ENCODE results near the gene AHNAK. TPM values are rescaled to one million over a fixed set of nuclear protein-coding genes. Genes with fewer than 3 reads are reported as not detected.
"Not testable (repeated sequence)": the region's sequence is repeated elsewhere in the genome, so short reads cannot be mapped to it uniquely, and the experiment has no call there.

AHNAK gene
- total RNA-seq, 3 donors from 2014 or later: 473 to 1,283 (median 535) TPM

DNA sequence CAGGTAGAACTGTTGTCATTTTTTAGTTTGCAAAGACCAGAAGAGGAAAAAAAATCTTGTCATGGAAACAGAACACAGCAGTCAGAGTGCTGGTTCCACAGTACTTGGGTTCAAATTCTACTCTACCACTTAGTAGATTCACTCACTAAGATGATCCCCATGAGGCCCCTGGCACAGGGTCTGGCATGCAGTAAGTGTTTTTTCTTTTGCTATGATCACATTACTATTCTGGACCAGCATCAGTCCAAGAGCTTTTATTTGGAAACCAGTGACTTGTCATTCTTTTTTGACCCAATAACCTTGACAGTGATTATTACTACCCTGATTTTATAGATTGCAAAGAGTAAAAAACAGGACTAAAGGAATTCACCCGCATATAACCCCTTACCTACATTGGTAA is 23.0 kb upstream of the AHNAK start:
- intact Hi-C loops (cut with DNase I, micrococcal nuclease): no loop called here
- ATAC-seq (no peak), DNase-seq (no peak)
- no peaks in the 10 kb centered on the region for H3K9me3 ChIP-seq
- TF ChIP-seq, protein P1, sequence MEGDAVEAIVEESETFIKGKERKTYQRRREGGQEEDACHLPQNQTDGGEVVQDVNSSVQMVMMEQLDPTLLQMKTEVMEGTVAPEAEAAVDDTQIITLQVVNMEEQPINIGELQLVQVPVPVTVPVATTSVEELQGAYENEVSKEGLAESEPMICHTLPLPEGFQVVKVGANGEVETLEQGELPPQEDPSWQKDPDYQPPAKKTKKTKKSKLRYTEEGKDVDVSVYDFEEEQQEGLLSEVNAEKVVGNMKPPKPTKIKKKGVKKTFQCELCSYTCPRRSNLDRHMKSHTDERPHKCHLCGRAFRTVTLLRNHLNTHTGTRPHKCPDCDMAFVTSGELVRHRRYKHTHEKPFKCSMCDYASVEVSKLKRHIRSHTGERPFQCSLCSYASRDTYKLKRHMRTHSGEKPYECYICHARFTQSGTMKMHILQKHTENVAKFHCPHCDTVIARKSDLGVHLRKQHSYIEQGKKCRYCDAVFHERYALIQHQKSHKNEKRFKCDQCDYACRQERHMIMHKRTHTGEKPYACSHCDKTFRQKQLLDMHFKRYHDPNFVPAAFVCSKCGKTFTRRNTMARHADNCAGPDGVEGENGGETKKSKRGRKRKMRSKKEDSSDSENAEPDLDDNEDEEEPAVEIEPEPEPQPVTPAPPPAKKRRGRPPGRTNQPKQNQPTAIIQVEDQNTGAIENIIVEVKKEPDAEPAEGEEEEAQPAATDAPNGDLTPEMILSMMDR (IDR thresholded peaks at IDR 0.05): no peak
- H3K36me3 ChIP-seq (ENCODE audit: low read depth): peaks cover 11% of the 10 kb centered on the region
- H3K4me1 ChIP-seq (ENCODE audit: low read depth): peaks cover 9% of the 10 kb centered on the region
- H3K4me3 ChIP-seq: no peak overlapping the region

DNA sequence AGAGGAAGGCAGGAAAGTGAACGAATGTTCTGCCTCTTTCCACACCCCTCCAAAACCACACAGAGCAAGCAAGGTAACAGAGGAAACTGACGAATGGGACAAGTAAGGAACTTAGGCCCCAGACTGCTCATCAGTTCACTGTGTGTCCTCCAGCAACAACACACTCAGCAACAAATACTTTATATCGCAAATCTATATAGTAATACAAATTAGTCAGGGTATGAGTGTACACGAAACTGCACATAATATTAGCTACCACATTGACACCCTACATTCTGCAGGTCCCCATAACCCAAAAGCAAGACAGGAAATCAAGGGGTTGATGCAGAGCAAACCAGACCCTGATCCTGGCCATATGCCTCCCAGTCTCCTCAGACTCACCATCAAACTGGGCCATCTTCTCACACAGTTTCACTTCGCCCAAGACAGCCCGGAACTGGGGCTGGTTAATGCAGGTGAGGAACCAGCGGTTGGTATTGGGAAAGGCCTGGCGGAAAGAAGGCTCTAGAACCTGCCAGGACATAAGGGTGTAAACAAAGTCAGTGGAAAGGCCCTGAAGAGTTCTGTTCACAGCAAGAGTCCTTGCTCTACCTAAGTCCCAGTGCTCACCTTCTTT is 20.5 kb upstream of the AHNAK start:
- H3K9me3 ChIP-seq: no peaks in the 10 kb centered on the region
- H3K4me3 ChIP-seq: no peak overlapping the region
- DNase-seq (peak in 1 of 3 donors; percentile 10), ATAC-seq (no peak)
- peaks cover 11% of the 10 kb centered on the region for H3K36me3 ChIP-seq (ENCODE audit: low read depth)
- peaks cover 2% of the 10 kb centered on the region for H3K4me1 ChIP-seq (ENCODE audit: low read depth)
- TF ChIP-seq, protein P1 (IDR thresholded peaks at IDR 0.05): no peak
- intact Hi-C loops (cut with DNase I, micrococcal nuclease): no loop called here

DNA sequence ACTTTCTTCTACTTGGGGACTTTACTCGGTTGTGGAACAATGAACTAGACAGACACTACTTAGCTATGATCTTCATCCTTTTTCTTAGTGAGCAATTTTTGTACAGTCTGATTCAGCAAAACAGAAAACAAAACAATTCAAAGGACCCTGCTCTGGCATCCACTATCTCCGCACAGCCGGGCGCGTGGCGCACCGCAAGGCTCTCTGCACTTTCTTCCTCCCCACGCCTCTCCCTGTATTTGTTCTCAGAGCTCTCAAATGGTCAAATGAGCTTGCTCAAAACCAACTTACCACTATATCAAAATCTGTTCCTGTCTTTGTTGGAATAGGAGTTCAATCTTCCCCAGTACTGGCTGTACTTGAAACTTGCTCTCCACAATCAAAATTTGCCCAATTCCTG is 19.6 kb upstream of the AHNAK start:
- no peak overlapping the region for H3K4me3 ChIP-seq
- peaks cover under 1% of the 10 kb centered on the region for H3K4me1 ChIP-seq (ENCODE audit: low read depth)
- no peak for ATAC-seq
- DNase-seq: peak in 1 of 3 donors; percentile 35
- TF ChIP-seq, protein P1 (IDR thresholded peaks at IDR 0.05): no peak
- intact Hi-C loops (cut with DNase I, micrococcal nuclease): no loop called here
- H3K36me3 ChIP-seq (ENCODE audit: low read depth): peaks cover 11% of the 10 kb centered on the region
- H3K9me3 ChIP-seq: no peaks in the 10 kb centered on the region

DNA sequence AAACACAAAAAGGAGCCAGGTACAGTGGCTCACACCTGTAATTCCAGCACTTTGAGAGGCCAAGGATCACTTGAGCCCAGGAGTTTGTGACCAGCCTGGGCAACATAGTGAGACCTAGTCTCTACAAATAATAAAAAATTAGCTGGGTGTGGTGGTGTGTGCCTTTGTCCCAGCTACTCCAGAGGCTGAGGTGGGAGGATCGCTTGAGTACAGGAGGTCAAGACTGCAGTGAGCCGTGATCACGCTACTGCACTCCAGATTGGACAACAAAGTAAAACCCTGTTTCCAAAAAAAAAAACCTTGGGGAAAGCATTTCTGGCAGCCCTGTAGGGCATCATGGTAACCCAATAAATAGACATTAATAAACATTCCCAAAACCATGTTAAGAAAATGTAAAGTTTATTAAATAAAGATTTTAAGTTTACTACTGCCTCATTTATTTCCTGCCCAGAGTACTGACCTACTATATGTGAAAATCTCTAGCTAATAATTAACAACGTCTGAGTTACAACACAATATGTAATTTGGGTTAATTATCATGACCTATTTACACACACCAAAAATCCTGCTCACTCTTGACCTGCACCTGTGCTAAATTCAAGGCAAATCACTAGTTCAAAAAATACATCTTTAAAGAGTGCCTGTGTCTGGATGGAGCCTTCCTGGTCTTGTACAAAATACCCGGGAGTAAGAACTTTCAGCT is 18.6 kb upstream of the AHNAK start:
- peaks cover 10% of the 10 kb centered on the region for H3K4me1 ChIP-seq (ENCODE audit: low read depth)
- TF ChIP-seq, protein P1 (IDR thresholded peaks at IDR 0.05): no peak
- ATAC-seq (no peak), DNase-seq (peak in 1 of 3 donors; percentile 12)
- intact Hi-C loops (cut with DNase I, micrococcal nuclease): no loop called here
- H3K4me3 ChIP-seq: no peak overlapping the region
- no peaks in the 10 kb centered on the region for H3K9me3 ChIP-seq
- peaks cover 6% of the 10 kb centered on the region for H3K36me3 ChIP-seq (ENCODE audit: low read depth)

DNA sequence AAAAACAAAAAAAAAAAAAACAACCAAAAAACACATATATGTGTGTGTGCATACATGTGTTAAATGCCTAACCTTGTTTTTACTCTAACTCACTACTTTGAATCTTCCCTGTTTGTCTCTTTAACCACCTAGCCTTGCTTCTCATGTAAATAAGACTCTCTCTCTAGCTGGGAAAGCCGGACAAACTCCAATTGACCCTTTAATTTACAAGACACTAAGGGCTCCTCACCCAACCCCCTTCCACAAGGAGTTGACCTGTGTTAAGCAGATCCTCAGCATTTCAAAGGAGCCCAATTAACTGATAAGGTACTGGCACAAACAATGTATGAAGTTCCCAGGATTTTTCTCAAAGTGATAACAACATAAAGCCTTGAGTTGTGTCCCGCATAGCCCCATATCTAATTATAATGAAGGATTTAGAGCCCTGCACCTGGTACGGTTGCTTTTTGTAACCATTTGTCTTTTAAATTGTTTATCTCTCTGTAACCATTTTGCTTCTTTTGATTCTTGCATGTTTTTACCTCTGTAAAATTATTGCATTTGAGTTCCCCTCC is 15.1 kb upstream of the AHNAK start:
- intact Hi-C loops (cut with DNase I, micrococcal nuclease); ATAC-seq; H3K4me3 ChIP-seq; H3K9me3 ChIP-seq; DNase-seq; H3K36me3 ChIP-seq (ENCODE audit: low read depth): not testable (repeated sequence)
- peaks cover 26% of the 10 kb centered on the region for H3K4me1 ChIP-seq (ENCODE audit: low read depth)

DNA sequence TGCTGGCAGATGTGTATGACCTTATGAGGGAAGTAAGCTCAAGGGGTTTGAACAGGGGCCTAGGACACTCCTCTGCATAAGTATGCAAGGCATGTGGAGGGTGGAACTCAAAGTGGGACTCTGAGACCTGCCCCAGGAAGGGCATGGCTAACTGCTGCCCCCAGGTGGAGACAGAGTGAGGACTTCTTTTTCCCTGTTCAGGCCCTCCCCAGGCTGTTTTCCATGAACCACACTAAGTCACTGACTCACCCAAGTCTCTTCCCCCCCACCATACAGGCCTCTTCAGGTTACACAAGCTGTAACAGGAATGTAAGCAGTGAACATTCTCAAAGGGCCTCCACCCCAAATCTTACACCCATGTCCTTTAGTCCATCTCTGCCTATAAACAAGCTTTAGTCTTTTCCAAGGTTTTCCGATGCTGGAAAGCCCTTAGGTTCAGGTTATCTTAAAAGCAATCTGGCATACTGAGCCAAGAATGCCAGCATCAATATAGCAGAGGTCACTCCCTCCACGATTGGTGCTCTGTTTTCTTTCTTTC is 14.0 kb upstream of the AHNAK start:
- Histone ChIP-seq H3K36me3 (ENCODE audit: low read depth) (peaks cover 4% of the 10 kb centered on the region), H3K4me1 (ENCODE audit: low read depth) (peaks cover 37% of the 10 kb centered on the region), H3K4me3 (no peak overlapping the region), H3K9me3 (no peaks in the 10 kb centered on the region)
- TF ChIP-seq, protein P1 (IDR thresholded peaks at IDR 0.05): peak; percentile 47
- peak; percentile 63 for ATAC-seq
- intact Hi-C loops (cut with DNase I, micrococcal nuclease): no loop called here
- DNase-seq: peak; percentile 75 to 93 (median 86)

DNA sequence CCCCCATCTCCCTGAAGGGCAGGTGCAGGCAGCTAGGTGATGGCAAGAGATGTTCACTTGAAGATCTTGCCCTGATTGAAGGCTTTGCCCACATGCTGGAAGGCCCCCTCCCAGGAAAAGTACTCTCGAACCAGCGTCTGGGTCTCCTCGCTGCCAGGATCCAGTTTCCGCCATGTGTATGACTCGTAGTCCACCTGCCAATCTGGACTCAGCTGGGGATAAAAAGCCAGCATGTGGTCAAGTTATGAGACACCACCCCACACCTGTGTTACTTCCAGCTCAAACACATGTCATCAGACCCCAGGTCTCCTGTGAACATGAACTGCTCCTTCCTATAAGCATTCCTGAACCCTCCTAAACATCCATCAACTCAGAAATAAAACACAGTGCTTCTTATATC is 13.0 kb upstream of the AHNAK start:
- H3K4me1 ChIP-seq (ENCODE audit: low read depth): peaks cover 47% of the 10 kb centered on the region
- not testable (repeated sequence) for H3K36me3 ChIP-seq (ENCODE audit: low read depth)
- intact Hi-C loops (cut with DNase I, micrococcal nuclease): loop anchor here in 1 of 2 donors (5.0 kb wide), 1 partner anchor 137 kb away; no protein-coding TSS in a partner anchor

More for the DNA sequence above, 13.0 kb upstream of the AHNAK start:
- H3K4me3 ChIP-seq, H3K9me3 ChIP-seq, ATAC-seq: not testable (repeated sequence)
- peak in 1 of 3 donors; percentile 38 for DNase-seq

Data from mucosa of descending colon (tissue), 3 donors.